HG03108 (cell line): ENCODE results near the gene THSD7A.

Experiments
- ATAC-seq: cut with Tn5 transposase; IDR thresholded peaks from one replicate; pipeline ENCODE4 v1.9.1; 2021; ENCODE audit warnings: moderate library complexity; ENCODE audit not compliant: unreplicated experiment

The THSD7A gene

DNA sequence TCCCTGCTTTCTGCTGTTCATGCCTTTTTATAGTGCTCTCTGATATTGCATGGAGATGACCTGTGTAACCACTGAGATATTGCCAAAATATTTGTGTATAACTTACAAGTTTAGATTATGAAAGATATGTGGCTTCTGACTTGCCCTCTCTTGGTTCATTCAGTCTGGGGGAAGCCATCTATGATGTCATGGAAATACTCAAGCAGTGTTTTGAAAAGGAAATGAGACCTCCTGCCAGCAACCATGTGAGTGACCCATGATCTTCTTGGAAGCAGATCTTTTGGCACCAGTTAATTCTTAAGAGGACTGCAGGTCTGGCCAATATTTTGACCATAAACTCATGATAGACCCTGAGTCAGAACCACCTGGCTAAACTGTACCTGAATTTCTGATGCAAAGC, 183.0 kb downstream of the THSD7A start:
- no peak for ATAC-seq

DNA sequence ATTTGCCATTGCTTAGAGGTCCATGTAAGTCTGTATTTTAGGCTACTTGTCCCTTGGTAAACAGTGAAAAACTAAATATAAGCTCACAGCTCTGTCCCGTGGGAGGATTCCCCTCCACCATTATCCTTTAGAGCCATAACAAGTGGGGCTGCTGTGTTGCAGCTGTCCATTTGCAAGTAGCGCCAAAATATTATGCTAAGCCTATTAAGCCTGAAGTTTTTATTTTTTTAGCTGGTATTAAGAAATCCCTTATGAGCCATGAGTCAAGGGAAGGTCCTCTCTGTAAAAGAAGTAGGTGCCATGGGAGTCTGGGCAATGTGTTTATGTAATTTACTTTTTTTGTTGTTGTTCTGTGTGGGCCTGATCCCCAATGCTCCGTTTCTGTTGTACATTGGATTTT, 183.9 kb downstream of the THSD7A start:
- no peak for ATAC-seq

DNA sequence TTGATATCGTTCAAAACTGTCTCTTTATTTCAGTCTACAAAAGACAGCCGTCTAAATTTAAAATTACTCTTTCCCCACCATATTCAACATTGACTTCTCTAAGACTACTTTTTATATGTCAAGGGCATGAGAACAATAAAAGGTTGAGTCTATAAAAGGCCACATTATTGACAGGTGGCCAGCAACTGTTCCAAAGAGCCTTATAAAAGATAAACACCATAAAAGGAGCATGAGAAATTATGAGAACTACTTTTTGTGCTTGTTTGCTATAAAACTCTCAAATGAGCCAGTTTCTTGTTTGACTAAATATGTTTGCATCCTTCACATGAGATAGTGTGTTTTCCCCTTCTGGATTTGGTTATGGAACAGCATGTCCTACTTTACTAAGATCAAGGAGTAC, 189.2 kb downstream of the THSD7A start:
- ATAC-seq, result no peak

DNA sequence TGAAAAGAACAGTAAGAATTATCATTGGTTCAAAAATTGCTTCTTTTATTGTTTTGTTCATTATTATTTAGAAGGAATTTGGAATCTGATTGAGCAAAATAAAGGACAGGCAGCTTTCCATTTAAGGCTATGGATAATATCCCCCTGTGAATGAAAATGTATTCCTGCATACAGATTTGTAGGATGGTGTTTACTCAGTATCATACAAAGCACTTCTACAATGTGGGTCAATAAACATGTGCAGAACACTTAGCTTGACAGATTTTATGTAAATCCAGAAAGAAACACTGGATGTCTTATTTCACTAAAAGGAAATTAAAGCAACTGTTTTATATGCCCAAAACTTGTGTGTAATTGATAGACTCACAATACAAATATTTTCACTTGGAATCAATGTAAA, 189.7 kb downstream of the THSD7A start:
- no peak for ATAC-seq

DNA sequence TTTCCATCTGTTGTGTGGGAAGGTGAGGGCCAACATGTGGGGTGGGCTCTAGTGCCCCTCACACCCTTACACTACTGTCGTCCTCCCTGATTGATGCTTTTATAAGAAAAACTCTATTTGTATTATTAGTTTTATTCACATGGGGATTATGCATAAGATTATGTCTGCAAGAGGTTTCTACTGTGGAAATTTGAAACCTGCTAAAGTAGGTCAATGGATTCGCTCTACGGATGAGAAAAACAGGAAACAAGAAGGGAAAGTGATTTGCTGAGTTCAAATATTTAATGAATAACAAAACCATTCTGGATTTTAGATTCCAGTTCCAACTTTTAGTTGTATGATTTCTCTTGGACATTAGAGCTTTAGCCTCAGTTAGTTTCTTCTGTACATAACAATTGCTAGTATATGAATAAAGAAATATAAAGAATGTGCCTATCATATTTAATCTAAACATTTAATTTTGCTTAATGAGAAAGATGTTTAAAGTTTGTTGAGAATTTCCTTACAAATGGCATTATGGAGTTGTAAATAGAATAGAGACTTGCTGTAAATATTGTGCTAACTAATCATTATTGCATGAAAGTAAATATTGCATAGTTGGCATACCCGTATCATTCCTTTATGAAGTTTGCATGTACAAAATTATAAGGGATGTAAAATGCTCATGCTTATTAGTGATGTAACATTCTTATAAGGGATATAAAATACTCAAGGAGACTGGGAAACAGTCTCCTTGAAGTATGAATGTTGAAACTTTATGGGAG, 193.8 kb downstream of the THSD7A start:
- ATAC-seq, result no peak

DNA sequence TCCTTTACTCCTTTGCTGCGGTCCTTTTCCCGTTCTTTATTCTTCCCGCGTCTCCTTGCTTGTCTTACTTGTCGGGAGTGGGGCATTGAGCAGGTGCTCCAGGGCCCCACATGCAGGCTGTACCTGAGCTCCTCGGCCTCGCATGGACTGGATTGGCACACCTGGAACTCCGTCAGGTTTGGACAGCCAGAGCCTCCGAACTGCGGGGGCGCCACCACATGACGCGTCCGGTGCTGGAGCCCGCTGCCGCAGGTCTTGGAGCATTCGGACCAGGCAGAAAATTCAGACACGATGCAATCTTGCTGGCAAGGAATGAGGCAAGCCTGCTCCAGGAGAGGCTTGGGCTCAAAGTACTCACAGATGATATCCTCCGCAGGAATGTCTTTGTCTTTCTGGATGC, 195.7 kb downstream of the THSD7A start:
- no peak for ATAC-seq

DNA sequence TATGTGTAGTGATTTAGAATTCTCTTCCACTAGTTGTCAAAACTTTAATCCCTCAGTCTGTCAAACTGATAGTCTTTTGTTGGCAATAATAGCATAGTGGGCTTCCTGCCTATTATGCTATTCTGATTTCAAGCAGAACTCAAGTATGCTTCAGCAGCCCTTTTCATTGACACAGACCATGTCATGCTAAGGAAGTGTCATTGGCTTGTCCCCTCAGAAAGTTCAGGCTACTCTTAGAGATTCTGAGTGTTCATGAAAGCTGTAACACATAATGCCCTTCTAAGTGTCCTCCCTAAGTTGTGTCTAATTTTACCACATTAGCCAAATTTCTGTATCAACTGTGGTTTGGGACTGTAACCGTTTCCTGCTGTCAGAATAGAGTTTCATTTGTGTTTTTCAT, 198.7 kb downstream of the THSD7A start:
- no peak for ATAC-seq

DNA sequence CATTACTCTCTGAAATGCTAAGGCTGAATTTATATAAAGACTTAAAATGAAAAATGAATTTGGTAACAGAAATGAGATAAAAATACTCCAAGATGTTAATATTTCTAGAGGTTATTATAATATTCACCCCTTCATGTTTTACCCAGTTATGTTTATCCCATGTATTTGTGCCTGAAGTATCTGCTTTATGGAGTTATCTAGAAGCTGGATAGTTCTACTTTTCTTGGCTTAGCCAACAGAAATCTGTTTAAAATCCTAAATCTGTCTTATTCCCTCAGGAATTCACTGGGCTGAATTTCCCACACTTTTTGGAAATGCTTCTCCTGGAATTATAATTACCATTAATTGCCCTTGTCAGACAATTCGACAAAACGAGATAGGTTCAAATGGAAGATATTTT, 201.6 kb downstream of the THSD7A start:
- no peak for ATAC-seq

DNA sequence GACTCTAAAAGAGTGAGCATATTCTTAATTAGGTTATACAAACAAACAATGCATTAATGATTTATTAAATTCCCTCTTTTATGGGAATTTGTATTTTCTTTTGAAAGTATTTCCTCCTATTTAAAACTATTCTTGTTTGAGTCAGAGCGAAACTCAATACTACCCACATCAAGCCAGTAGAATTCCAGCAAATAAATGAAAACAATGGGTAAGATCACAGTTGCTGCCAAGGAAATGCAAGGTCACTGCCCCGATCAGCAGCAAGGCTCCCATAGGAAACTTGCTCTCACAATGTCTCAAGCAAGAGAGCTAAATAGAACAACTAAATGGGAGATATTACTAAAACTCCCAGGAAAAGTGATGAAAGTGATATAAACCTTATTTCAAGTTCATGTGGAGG, 206.3 kb downstream of the THSD7A start:
- no peak for ATAC-seq

DNA sequence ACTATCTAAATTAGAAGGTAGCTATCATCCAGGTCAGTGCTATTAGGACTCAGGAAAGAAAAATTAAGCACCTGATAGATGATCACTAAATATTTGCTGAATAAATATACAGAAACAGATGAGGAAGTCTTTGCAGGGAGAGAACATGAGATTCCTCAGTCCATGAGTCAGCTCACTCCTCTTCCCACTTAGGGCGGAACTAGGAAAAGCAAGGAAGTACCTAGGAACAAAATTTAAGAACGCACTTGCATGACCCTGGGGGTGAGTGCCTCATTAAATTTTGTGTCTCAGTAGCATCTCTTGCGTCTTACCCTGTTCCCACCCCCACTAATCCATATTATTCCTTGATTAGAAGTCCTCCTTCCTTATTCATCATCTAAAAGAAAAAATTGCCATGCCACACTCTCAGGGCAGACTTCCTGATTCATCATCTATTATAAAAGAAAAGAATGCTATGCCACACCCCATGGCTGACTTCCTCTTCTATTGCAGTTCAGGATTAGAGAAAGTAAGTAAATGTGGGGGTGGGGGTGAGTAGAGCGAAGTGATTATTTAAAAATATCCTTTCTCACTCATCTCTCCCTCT, 208.8 kb downstream of the THSD7A start:
- no peak for ATAC-seq

DNA sequence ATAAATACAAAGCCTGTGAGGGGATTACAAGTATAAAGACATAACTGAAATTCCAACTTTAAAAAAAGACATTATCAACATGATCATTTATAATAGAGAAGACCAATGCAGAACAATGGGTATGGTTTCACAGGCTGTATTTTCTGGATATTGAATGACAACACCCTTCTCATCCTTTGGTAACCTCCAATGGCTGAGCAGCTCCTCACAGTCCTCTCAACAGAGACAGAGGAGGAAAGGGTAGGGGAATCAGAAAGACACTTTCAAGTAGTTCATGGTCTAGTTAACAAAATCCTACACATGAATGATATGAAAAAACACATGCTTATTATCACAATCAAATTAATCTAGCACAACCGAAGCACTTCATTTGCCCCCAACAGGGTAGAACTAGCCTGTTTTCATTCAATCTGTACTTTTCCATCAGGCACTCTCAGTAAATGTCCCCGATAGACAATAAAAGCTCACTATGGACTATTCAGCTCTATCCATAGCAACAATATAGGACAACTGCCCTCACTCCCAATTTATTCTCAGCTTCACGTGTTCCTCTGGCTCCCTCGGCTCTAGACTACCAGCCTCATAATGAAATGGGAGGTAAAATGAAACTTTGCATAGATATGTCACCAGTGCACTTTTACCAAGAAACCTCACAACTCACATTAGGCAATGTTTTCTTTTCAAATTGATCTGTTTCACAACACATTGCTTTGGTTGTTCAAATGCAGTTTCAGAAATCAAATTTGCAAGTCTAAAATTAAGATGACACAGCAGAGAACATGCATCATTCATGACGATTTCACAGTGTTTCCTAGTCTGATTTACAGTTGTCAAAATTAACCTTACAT, 211.4 kb downstream of the THSD7A start:
- ATAC-seq, result no peak

DNA sequence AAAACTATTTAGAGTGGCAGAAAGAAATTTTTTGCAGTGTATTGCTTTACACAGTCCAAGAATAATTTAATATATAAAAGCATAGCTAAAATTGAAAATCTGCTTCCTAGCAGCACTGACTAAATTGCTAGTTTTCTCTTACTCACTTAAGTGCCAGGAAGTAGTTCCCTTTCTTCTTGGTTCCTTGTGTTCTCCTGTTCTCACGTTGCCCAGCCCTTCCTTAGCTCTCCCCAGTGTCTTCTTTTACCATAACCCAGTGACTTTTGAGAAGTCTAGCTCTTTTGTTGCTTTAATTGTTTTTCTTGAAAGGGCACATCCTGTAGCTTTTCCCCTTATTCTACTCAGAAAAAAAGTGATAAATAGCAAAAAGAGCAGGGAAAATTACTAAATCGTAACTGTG, 215.5 kb downstream of the THSD7A start:
- ATAC-seq, result no peak

DNA sequence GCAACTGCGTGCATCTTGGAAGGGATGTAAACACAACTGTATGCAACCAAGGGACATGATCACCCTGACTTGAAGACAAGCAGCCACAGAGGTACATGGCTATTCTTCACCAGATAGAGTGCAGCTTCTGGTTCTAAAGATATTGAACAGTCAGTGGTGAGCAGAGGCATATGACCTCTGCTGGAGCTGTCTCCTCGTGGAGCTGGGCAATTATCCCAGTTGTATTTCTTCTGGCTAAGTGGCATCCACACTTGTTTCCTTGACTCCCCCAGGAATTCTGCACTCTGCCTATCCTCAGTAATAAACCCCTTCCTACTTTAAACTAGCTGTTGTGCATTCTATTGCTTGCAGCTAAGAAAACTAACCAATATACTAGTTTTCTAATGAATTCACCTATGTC, 216.8 kb downstream of the THSD7A start:
- ATAC-seq, result no peak

DNA sequence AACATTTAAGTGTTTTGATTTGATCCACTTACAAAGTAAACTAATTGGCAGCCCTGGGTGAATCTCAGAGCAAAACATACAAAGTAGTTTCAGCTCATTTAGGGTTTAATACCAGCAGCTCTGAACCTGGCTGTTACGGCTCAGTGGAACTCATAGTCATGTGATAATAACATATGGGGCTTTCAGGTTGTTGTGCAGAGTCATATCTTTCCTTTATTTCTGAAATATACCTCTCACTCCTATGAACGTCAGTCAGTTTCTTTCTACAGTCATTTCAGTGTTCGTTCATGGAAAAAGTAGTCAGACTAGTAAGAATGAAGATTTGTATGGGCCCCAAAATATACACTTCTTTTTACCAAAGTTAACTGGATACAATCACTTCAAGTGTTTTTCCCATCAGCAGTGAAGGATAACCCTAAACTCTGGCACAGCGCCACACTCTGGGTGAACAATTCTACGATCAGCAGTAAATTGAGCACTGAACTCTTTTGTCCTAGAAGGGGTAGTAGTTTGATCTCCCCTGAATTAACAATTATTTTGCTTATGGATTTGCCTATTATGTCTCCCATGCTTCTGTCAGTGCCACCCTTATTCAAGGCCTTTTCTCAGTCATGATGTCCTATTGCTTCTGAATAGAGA, 218.6 kb downstream of the THSD7A start:
- ATAC-seq, result peak; percentile 76

DNA sequence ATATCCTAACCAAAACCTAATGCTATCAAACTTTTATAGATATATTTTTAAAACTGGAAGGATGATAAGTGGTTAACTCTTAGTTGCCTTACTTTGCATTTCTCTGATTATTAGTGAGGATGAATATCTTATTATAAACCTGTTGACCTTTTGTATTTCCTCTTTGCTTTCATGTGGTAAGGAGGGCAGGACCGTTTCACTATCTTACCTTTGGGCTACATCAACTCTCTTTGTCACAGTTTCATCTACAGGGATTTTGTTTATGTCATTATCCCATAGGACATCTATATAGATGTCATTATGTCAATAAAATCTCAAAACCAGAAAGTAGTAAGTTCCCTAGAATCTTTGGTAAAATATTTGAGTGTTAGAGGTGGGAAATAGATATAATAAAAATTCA, 219.3 kb downstream of the THSD7A start:
- ATAC-seq, result no peak

DNA sequence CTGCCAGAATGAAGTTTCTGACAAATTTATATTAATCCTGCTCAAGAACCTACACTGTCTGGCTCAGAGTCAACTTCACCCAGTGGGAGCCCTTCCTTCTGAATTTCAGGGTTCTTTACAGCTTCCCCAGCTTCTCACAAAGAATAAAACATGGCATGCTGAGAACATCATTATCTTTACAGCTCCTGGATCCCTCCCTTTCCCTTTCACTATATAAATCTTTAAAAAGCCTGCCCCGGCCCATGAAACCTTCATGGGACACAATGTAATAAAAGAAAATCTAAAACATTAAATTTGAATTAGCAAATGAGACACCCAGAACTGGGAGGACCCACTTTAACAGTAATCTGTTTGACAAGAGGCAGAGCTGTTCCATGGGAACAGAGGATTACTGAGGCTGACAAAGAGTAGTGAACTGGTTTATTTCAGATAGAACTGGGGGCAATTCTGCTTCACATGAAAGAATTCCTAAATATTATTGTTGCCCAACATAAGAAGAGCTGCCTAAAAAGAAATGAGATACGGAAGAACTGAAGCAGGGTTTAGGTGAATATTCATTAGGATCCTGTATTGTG, 222.8 kb downstream of the THSD7A start:
- no peak for ATAC-seq

DNA sequence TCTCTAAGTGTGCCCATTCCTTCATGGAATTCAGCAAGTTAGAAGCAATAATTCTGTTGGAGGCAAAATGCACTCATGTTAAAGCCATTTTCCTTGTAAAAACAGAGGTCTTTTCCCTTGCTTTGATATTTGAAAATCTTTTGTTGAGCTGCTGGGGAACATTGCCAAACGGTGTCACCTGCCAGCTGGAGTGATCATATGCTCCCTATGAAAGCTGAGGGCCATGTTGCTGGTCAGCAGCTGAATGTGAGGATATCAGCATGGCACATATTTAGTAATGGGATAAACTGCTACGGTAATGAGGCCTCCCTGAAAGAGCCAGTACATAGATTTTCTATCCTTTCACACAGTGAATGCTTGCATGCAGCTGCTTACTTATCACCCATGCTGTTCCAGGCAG, 224.3 kb downstream of the THSD7A start:
- ATAC-seq, result no peak

DNA sequence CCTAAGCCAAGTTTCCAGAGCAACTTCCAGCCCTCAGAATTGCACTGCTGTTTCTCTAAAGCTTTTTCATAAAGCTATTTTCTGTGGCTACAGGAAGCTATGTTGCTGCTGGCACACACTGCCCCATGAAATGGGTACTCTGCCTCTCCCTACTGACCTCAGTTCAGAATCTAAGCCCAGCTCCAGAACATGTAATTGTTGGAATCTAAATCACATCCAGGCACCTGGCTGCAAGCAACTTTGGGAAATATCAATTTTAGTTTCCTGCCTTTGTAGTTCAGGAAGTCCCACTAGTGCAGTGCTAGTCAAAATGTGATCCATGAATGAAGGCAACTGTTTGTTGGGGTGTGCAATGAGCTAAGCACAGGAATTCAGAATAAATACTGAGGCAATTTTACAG, 226.2 kb downstream of the THSD7A start:
- ATAC-seq, result no peak

DNA sequence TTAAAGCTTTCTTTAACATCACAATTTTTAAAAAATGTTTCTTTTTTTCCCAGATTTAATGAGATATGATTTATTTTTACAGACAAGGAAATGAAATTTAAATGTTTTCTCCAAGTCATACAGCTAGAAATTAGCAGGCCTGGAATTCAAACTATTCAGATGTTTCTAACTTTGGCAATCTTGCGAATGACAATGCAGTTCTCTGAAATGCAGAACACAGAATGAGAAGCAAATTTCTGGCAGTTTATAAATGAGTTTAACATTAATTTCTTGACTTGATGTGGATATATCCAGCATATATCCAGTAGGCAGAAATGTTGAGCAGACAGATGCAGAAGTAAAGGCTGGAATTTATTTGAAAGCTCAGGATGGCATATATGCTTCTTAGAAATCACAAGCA, 227.5 kb downstream of the THSD7A start:
- no peak for ATAC-seq

DNA sequence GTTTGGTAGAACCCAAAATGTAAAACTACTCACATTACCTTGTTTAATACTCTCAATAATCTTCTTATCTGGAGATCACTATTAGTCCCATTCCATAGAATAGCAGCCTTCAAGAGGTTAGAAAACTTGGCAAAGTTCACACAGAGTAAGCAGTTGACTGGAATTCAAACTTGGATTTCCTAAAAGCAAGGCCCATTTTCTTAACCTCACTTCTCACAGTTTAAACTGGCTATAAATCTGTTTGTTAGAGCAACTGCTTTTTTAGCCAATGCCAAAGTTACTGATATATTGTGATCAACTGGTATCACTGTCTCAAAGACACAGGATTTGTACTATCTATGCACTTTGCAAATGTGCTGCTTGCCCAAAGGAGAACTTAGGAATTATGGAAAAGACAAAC, 230.2 kb downstream of the THSD7A start:
- ATAC-seq, result no peak

DNA sequence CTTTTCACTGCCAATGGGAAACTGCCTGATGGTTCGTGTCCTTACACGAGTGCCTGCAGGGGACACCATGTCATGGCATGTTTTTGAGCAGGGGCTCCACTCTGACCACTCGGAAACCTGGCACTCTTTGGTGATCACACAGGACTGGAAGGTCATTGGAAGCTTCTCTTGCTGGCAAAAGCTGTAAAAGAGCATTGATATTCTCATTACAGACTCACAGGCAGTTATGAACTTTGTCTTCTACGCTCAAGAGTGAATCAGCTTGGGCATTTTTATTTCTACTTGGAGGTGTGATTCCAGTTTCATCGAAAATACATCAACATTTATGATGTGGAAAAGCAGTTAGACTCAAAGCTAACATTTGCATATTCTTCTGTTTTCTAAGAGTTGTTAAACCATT, 238.7 kb downstream of the THSD7A start:
- no peak for ATAC-seq
